ENCODE data around the gene UGT1A9. TPM values are rescaled to one million over a fixed set of nuclear protein-coding genes. Genes with fewer than 3 reads are reported as not detected.
"Not testable (repeated sequence)": the region's sequence is repeated elsewhere in the genome, so short reads cannot be mapped to it uniquely, and the experiment has no call there.

The UGT1A9 gene
- total RNA-seq, 2 donors from 2014 or later = not detected

GRCh38 chr2:233746475-233747282 is 75.0 kb downstream of the UGT1A9 start:
- Histone ChIP-seq H3K27ac (no peak overlapping the region), H3K27me3 (replicated peaks; ENCODE audit: insufficient read depth) (no peaks in the 10 kb centered on the region), H3K9me3 (no peaks in the 10 kb centered on the region), H3K4me1 (ENCODE audit: control insufficient read depth in 1 of 2, low read depth in 2 of 2) (no peaks in the 10 kb centered on the region), H3K4me3 (no peak overlapping the region), H3K36me3 (no peaks in the 10 kb centered on the region)
- ATAC-seq (ENCODE audit: insufficient number of reproducible peaks, low FRiP score, low read depth) (no peak), DNase-seq (ENCODE audit: low spot score) (no peak)
- TF ChIP-seq CTCF (IDR thresholded peaks at IDR 0.05) = no peak

- H3K27ac ChIP-seq = no peak overlapping the region
- H3K4me3 ChIP-seq = no peak overlapping the region
- ATAC-seq (ENCODE audit: insufficient number of reproducible peaks, low FRiP score, low read depth) (no peak), DNase-seq (ENCODE audit: low spot score) (no peak)
- no peaks in the 10 kb centered on the region for H3K36me3 ChIP-seq
- H3K9me3 ChIP-seq = no peaks in the 10 kb centered on the region
- H3K27me3 ChIP-seq (replicated peaks; ENCODE audit: insufficient read depth) = no peaks in the 10 kb centered on the region
- no peaks in the 10 kb centered on the region for H3K4me1 ChIP-seq (ENCODE audit: control insufficient read depth in 1 of 2, low read depth in 2 of 2)
- TF ChIP-seq CTCF (IDR thresholded peaks at IDR 0.05) = no peak
These were observed 75.5 kb downstream of the UGT1A9 start for GRCh38 chr2:233747283-233747544.

GRCh38 chr2:233750689-233751088 is 79.0 kb downstream of the UGT1A9 start:
- not testable (repeated sequence) for DNase-seq (ENCODE audit: low spot score); H3K4me1 ChIP-seq (ENCODE audit: control insufficient read depth in 1 of 2, low read depth in 2 of 2); H3K27ac ChIP-seq; H3K36me3 ChIP-seq; H3K4me3 ChIP-seq; H3K27me3 ChIP-seq (replicated peaks; ENCODE audit: insufficient read depth); H3K9me3 ChIP-seq; ATAC-seq (ENCODE audit: insufficient number of reproducible peaks, low FRiP score, low read depth)

GRCh38 chr2:233751212-233752009 is 79.7 kb downstream of the UGT1A9 start:
- not testable (repeated sequence) for DNase-seq (ENCODE audit: low spot score); H3K36me3 ChIP-seq; H3K4me3 ChIP-seq; ATAC-seq (ENCODE audit: insufficient number of reproducible peaks, low FRiP score, low read depth); H3K9me3 ChIP-seq; H3K4me1 ChIP-seq (ENCODE audit: control insufficient read depth in 1 of 2, low read depth in 2 of 2); H3K27me3 ChIP-seq (replicated peaks; ENCODE audit: insufficient read depth); H3K27ac ChIP-seq

- no peak for TF ChIP-seq CTCF (IDR thresholded peaks at IDR 0.05)
- ATAC-seq (ENCODE audit: insufficient number of reproducible peaks, low FRiP score, low read depth) = no peak
- no peak for DNase-seq (ENCODE audit: low spot score)
- H3K4me1 ChIP-seq (ENCODE audit: control insufficient read depth in 1 of 2, low read depth in 2 of 2) = no peaks in the 10 kb centered on the region
- H3K4me3 ChIP-seq = no peak overlapping the region
- no peaks in the 10 kb centered on the region for H3K9me3 ChIP-seq
- H3K27me3 ChIP-seq (replicated peaks; ENCODE audit: insufficient read depth) = no peaks in the 10 kb centered on the region
- H3K27ac ChIP-seq = no peak overlapping the region
- H3K36me3 ChIP-seq = no peaks in the 10 kb centered on the region
These were observed 83.3 kb downstream of the UGT1A9 start for GRCh38 chr2:233754872-233755611.

All from thoracic aorta (tissue), 2 donors.